Measurements from ENCODE around the gene BOLA1. TPM values are rescaled to one million over a fixed set of nuclear protein-coding genes. Genes with fewer than 3 reads are reported as not detected.

The BOLA1 gene
- total and polyA plus RNA-seq, 2 donors (not counting 1 experiment from before 2014, with no cell fraction given) = 15.0 to 16.7 TPM

DNA sequence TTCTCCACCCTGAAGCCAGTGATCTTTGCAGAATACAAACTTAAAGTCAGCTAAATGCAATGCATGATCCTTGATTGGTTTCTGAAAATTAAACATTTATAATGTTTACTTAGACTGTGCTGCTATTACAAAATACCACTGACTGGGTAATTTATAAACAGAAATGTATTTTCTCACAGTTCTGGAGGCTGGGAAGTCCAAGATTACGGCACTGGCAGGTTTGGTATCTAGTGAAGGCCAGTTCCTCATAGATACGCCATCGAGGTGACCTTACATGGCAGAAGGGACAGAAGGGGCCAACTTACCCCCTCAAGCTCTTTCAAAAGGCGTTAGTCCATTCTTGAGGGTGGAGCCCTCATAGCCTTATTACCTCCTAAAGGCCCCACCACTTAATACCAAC, 2.8 kb upstream of the BOLA1 start:
- Mint-ChIP-seq H3K4me3 (no peak overlapping the region), H3K9me3 (ENCODE audit: insufficient read depth) (no peaks in the 10 kb centered on the region), H3K27ac (no peak overlapping the region), H3K27me3 (no peaks in the 10 kb centered on the region), H3K4me1 (peaks cover 15% of the 10 kb centered on the region)
- ATAC-seq (ENCODE audit: low read depth) = no peak
- intact Hi-C loops (cut with micrococcal nuclease) = no loop called here
- H3K27me3 ChIP-seq (replicated peaks in 1 of 4; ENCODE audit: control extremely low read depth in 1 of 4, control insufficient read depth in 3 of 4, insufficient read depth in 4 of 4, low read length in 3 of 4) = no peaks in the 10 kb centered on the region
- H3K36me3 ChIP-seq (replicated peaks in 1 of 2; ENCODE audit: control extremely low read depth in 1 of 2, control insufficient read depth in 1 of 2, extremely low read depth in 1 of 2, insufficient read depth in 2 of 2, low read length in 1 of 2) = no peaks in the 10 kb centered on the region
- no peak overlapping the region for H3K9ac ChIP-seq (ENCODE audit: low read length)
- H3K4me1 ChIP-seq (ENCODE audit: control insufficient read depth in 2 of 2, insufficient read depth in 2 of 2, low read length in 2 of 2) = peaks cover 9 to 12% of the 10 kb centered on the region in 2 donors
- ChIA-PET CTCF (no interaction called here), POLR2A (no interaction called here)
- no peaks in the 10 kb centered on the region for H4K20me1 ChIP-seq (ENCODE audit: control insufficient read depth, insufficient read depth, low read length, poor library complexity, severe bottlenecking)
- H2AFZ ChIP-seq (ENCODE audit: insufficient read depth, low read depth, low read length, poor library complexity, severe bottlenecking) = no peak overlapping the region
- H3K4me3 ChIP-seq (ENCODE audit: control extremely low read depth in 1 of 5, extremely low read depth in 1 of 5, insufficient read depth in 1 of 5, low read depth in 2 of 5, low read length in 4 of 5) = no peak overlapping the region
- no peak overlapping the region for H3K27ac ChIP-seq (ENCODE audit: low read length in 2 of 2)
- no peak overlapping the region for H3K4me2 ChIP-seq (replicated peaks; ENCODE audit: low read depth, low read length, poor library complexity, severe bottlenecking)
- TF ChIP-seq, protein P1, sequence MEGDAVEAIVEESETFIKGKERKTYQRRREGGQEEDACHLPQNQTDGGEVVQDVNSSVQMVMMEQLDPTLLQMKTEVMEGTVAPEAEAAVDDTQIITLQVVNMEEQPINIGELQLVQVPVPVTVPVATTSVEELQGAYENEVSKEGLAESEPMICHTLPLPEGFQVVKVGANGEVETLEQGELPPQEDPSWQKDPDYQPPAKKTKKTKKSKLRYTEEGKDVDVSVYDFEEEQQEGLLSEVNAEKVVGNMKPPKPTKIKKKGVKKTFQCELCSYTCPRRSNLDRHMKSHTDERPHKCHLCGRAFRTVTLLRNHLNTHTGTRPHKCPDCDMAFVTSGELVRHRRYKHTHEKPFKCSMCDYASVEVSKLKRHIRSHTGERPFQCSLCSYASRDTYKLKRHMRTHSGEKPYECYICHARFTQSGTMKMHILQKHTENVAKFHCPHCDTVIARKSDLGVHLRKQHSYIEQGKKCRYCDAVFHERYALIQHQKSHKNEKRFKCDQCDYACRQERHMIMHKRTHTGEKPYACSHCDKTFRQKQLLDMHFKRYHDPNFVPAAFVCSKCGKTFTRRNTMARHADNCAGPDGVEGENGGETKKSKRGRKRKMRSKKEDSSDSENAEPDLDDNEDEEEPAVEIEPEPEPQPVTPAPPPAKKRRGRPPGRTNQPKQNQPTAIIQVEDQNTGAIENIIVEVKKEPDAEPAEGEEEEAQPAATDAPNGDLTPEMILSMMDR (IDR thresholded peaks at IDR 0.05) = no peak
- no peak for TF ChIP-seq EZH2 (IDR thresholded peaks at IDR 0.05; ENCODE audit: borderline replicate concordance, insufficient read depth, low read depth, low read length, poor library complexity, severe bottlenecking)
- WGBS (ENCODE audit: insufficient coverage) = 95% methylated on average over 4 of the region's 4 CpGs
- no peak for DNase-seq
- H3K79me2 ChIP-seq (ENCODE audit: control insufficient read depth, insufficient read depth, low read length) = peaks cover 7% of the 10 kb centered on the region
- H3K9me3 ChIP-seq (ENCODE audit: control extremely low read depth in 1 of 3, control insufficient read depth in 2 of 3, insufficient read depth in 1 of 3, low read length in 2 of 3) = peaks cover 0 to 8% (median 0%) of the 10 kb centered on the region in 3 donors

DNA sequence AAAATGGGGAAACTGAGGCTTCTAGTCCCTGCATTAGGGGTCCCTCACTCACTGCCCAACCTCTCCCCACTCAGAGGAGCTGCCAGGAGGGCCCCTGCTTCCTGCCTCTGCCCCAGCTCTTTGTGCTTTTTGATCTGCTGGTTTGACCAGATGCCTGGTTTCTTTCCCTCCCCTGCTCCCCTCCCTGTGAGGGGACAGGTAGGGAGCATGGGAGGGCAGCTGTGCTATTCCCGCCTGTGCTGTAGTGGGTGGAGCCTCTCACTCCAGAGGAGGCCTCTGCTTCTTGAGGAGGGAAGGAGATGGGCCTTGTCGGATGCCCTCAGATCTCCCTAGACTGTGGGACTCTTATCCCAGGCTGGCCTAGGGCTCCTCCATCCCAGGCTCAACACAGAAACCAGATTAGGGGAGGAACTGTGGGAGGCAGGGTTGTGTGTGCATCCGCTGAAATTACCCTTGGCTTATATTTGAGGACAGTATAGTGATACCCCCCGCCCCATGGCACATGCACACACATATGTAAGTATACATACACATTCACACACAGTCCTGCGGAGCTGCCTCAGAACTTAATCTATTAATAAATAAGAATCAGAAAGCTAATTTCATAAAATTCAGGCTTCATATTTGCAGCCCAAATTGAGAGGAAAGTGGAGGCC, 4.6 kb downstream of the BOLA1 start:
- ChIA-PET POLR2A (interaction anchor here (1.2 kb wide), 1 partner anchor 17 kb away, joined by 3 read pairs; a partner anchor contains a TSS), CTCF (interaction anchor here (0.5 kb wide), 1 partner anchor 18 kb away, joined by 3 read pairs; no protein-coding TSS in a partner anchor)
- H3K9me3 ChIP-seq (ENCODE audit: control extremely low read depth in 1 of 3, control insufficient read depth in 2 of 3, insufficient read depth in 1 of 3, low read length in 2 of 3) = peaks cover 0 to 4% (median 0%) of the 10 kb centered on the region in 3 donors
- H3K27ac ChIP-seq (ENCODE audit: low read length in 2 of 2) = no peak overlapping the region
- no peak overlapping the region for H2AFZ ChIP-seq (ENCODE audit: insufficient read depth, low read depth, low read length, poor library complexity, severe bottlenecking)
- Mint-ChIP-seq H3K27me3 (peaks cover 12% of the 10 kb centered on the region), H3K4me3 (no peak overlapping the region), H3K4me1 (peaks cover 15% of the 10 kb centered on the region), H3K9me3 (ENCODE audit: insufficient read depth) (no peaks in the 10 kb centered on the region), H3K27ac (no peak overlapping the region)
- no peaks in the 10 kb centered on the region for H3K27me3 ChIP-seq (replicated peaks in 1 of 4; ENCODE audit: control extremely low read depth in 1 of 4, control insufficient read depth in 3 of 4, insufficient read depth in 4 of 4, low read length in 3 of 4)
- ATAC-seq (ENCODE audit: low read depth) = no peak
- intact Hi-C loops (cut with micrococcal nuclease) = loop anchor here (5.0 kb wide), 1 partner anchor 148 kb away; no protein-coding TSS in a partner anchor
- no peaks in the 10 kb centered on the region for H4K20me1 ChIP-seq (ENCODE audit: control insufficient read depth, insufficient read depth, low read length, poor library complexity, severe bottlenecking)
- H3K9ac ChIP-seq (ENCODE audit: low read length) = no peak overlapping the region
- H3K4me2 ChIP-seq (replicated peaks; ENCODE audit: low read depth, low read length, poor library complexity, severe bottlenecking) = no peak overlapping the region
- TF ChIP-seq EZH2 (IDR thresholded peaks at IDR 0.05; ENCODE audit: borderline replicate concordance, insufficient read depth, low read depth, low read length, poor library complexity, severe bottlenecking) = no peak
- TF ChIP-seq, protein P1 (IDR thresholded peaks at IDR 0.05) = no peak
- no peaks in the 10 kb centered on the region for H3K36me3 ChIP-seq (replicated peaks in 1 of 2; ENCODE audit: control extremely low read depth in 1 of 2, control insufficient read depth in 1 of 2, extremely low read depth in 1 of 2, insufficient read depth in 2 of 2, low read length in 1 of 2)
- H3K4me3 ChIP-seq (ENCODE audit: control extremely low read depth in 1 of 5, extremely low read depth in 1 of 5, insufficient read depth in 1 of 5, low read depth in 2 of 5, low read length in 4 of 5) = no peak overlapping the region
- H3K4me1 ChIP-seq (ENCODE audit: control insufficient read depth in 2 of 2, insufficient read depth in 2 of 2, low read length in 2 of 2) = peaks cover 9 to 12% of the 10 kb centered on the region in 2 donors
- H3K79me2 ChIP-seq (ENCODE audit: control insufficient read depth, insufficient read depth, low read length) = peaks cover 7% of the 10 kb centered on the region
- WGBS (ENCODE audit: insufficient coverage) = no CpG with 5 or more reads among the region's 5 CpGs
- DNase-seq = no peak

Measured in B cell (primary cell).